H1 (cell line): ENCODE results near the gene CHTF18. TPM values are rescaled to one million over a fixed set of nuclear protein-coding genes. Genes with fewer than 3 reads are reported as not detected.

Experiments used
- CTCF ChIA-PET: fragments of 300-600 bp; sonication (Branson Sonifier 250); formaldehyde crosslinking; loops from one replicate; lab custom pipeline; 2021; ENCODE audit not compliant: partially characterized antibody; lab: Charles Lee
- POLR2A ChIA-PET: fragments of 300-600 bp; sonication (Branson Sonifier 250); formaldehyde crosslinking; loops from one replicate; lab custom pipeline; 2021; ENCODE audit warnings: inconsistent platforms; ENCODE audit not compliant: partially characterized antibody; lab: Charles Lee
- DNase-seq, 2 experiments: peaks; one replicate each; pipeline versions ENCODE4 v3.0.0 to v3.0.0-alpha.2; 2010 to 2022; ENCODE audit warnings: low spot score in 2 of 2, low read depth in 1 of 2, mixed read lengths in 1 of 2
- FAIRE-seq: peaks from 2 replicates; lab custom pipeline; 2011; peaks lifted over from hg19 to GRCh38; lab: Jason Lieb, UNC
- H2AFZ ChIP-seq: 2 replicates; pipeline ENCODE4 v1.8.1; 2012; ENCODE audit warnings: low read length, inconsistent platforms
- H2AK5ac ChIP-seq: 2 replicates; pipeline ENCODE4 v1.6.1; 2013; ENCODE audit warnings: low read depth, low read length
- H2BK120ac ChIP-seq: replicated peaks from 2 replicates; pipeline ENCODE3; 2013; ENCODE audit warnings: low read depth, low read length, inconsistent platforms
- H2BK12ac ChIP-seq: 2 replicates; pipeline ENCODE4 v1.6.1; 2013; ENCODE audit warnings: low read depth, low read length
- H2BK15ac ChIP-seq: 2 replicates; pipeline ENCODE4 v1.6.1; 2013; ENCODE audit warnings: low read length
- H2BK20ac ChIP-seq: 2 replicates; pipeline ENCODE4 v1.6.1; 2013; ENCODE audit warnings: low read length
- H2BK5ac ChIP-seq: 2 replicates; pipeline ENCODE4 v1.6.1; 2013; ENCODE audit warnings: low read depth, low read length
- H3K14ac ChIP-seq: 2 replicates; pipeline ENCODE4 v1.6.1; 2013; ENCODE audit warnings: inconsistent platforms; ENCODE audit not compliant: insufficient read length
- H3K18ac ChIP-seq: 2 replicates; pipeline ENCODE4 v1.6.1; 2013; ENCODE audit warnings: low read length; ENCODE audit errors: extremely low read depth
- H3K23ac ChIP-seq: 2 replicates; pipeline ENCODE4 v1.6.1; 2013; ENCODE audit warnings: inconsistent platforms; ENCODE audit not compliant: insufficient read length
- H3K23me2 ChIP-seq: 2 replicates; pipeline ENCODE4 v1.6.1; 2013; ENCODE audit warnings: low read depth, low read length
- H3K27ac ChIP-seq: 2 replicates; pipeline ENCODE4 v1.6.1; 2011; ENCODE audit warnings: low read depth, low read length, inconsistent platforms
- H3K27me3 ChIP-seq, 4 experiments: replicated peaks in 1 of 4; 1 replicate in 1 of 4; 2 replicates in 3 of 4; pipeline versions ENCODE4 v1.6.1 to v1.8.1; 2011 to 2013; ENCODE audit warnings: low read length in 3 of 4, mild to moderate bottlenecking in 3 of 4, inconsistent platforms in 2 of 4, mixed read lengths in 2 of 4, moderate library complexity in 1 of 4; ENCODE audit not compliant: control insufficient read depth in 3 of 4, insufficient read depth in 3 of 4; ENCODE audit errors: extremely low read depth in 1 of 4
- H3K36me3 ChIP-seq, 4 experiments: 2 replicates each; pipeline versions ENCODE4 v1.6.1 to v1.8.1; 2011 to 2013; ENCODE audit warnings: mild to moderate bottlenecking in 4 of 4, low read length in 3 of 4, moderate library complexity in 2 of 4, control low read depth in 1 of 4, inconsistent platforms in 1 of 4; ENCODE audit not compliant: insufficient read depth in 4 of 4, control insufficient read depth in 2 of 4
- H3K4ac ChIP-seq: replicated peaks from 2 replicates; pipeline ENCODE3; 2013; ENCODE audit warnings: low read length, low read depth, mixed read lengths, inconsistent platforms; ENCODE audit not compliant: insufficient read length
- H3K4me1 ChIP-seq, 4 experiments: replicated peaks in 1 of 4; 1 replicate in 1 of 4; 2 replicates in 3 of 4; pipeline versions ENCODE4 v1.6.1 to v1.8.1; 2011 to 2013; ENCODE audit warnings: low read length in 3 of 4, inconsistent platforms in 2 of 4, mixed read lengths in 1 of 4; ENCODE audit not compliant: insufficient read depth in 4 of 4, control insufficient read depth in 3 of 4
- H3K4me2 ChIP-seq, 2 experiments: 2 replicates each; pipeline versions ENCODE4 v1.6.1 to v1.8.1; 2011 to 2013; ENCODE audit warnings: low read depth in 2 of 2, low read length in 2 of 2, control low read depth in 1 of 2, inconsistent platforms in 1 of 2, mild to moderate bottlenecking in 1 of 2; ENCODE audit not compliant: insufficient read depth in 1 of 2
- H3K4me3 ChIP-seq, 4 experiments: fragments of 200-600, 300-600 bp in 1 of 4; sonication (generic), shearing (Covaris generic), sonication (Bioruptor Twin) in 1 of 4; 2 replicates each; pipeline versions ENCODE4 v1.5.1 to v1.8.1; 2011 to 2016; ENCODE audit warnings: low read length in 4 of 4, low read depth in 3 of 4, control low read depth in 2 of 4, inconsistent platforms in 2 of 4, mild to moderate bottlenecking in 2 of 4, mixed read lengths in 1 of 4, moderate library complexity in 1 of 4; ENCODE audit not compliant: insufficient read depth in 2 of 4; ENCODE audit errors: extremely low read depth in 1 of 4
- H3K56ac ChIP-seq: replicated peaks from 2 replicates; pipeline ENCODE3; 2013; ENCODE audit warnings: low read depth, mild to moderate bottlenecking, mixed read lengths, low read length, inconsistent platforms; ENCODE audit not compliant: insufficient read length
- H3K79me1 ChIP-seq: 2 replicates; pipeline ENCODE4 v1.6.1; 2013; ENCODE audit warnings: low read depth, low read length, control low read depth
- H3K79me2 ChIP-seq, 2 experiments: 2 replicates each; pipeline versions ENCODE4 v1.6.1 to v1.8.1; 2012 to 2013; ENCODE audit warnings: low read length in 2 of 2, mild to moderate bottlenecking in 2 of 2, inconsistent platforms in 1 of 2; ENCODE audit not compliant: insufficient read depth in 2 of 2, control insufficient read depth in 1 of 2
- H3K9ac ChIP-seq, 4 experiments: replicated peaks in 1 of 4; 1 replicate in 1 of 4; 2 replicates in 3 of 4; pipeline versions ENCODE4 v1.6.1 to v1.8.1; 2011 to 2013; ENCODE audit warnings: low read depth in 3 of 4, low read length in 3 of 4, control low read depth in 2 of 4, mild to moderate bottlenecking in 2 of 4, moderate library complexity in 2 of 4, inconsistent platforms in 1 of 4; ENCODE audit errors: extremely low read depth in 1 of 4
- H3K9me3 ChIP-seq, 2 experiments: 2 replicates each; pipeline versions ENCODE4 v1.6.1 to v1.8.1; 2012 to 2013; ENCODE audit warnings: mild to moderate bottlenecking in 2 of 2, moderate library complexity in 2 of 2, control low read depth in 1 of 2, inconsistent platforms in 1 of 2, low read depth in 1 of 2, low read length in 1 of 2, mixed read lengths in 1 of 2; ENCODE audit not compliant: insufficient read depth in 2 of 2
- H4K20me1 ChIP-seq, 2 experiments: replicated peaks in 1 of 2; 2 replicates each; pipeline versions ENCODE3 to v1.8.1; 2011 to 2013; ENCODE audit warnings: inconsistent platforms in 2 of 2, low read length in 2 of 2, mild to moderate bottlenecking in 1 of 2; ENCODE audit not compliant: insufficient read depth in 2 of 2, control insufficient read depth in 1 of 2
- H4K5ac ChIP-seq: 2 replicates; pipeline ENCODE4 v1.6.1; 2013; ENCODE audit warnings: low read length, low read depth, mixed read lengths, inconsistent platforms; ENCODE audit not compliant: insufficient read length
- H4K8ac ChIP-seq: 2 replicates; pipeline ENCODE4 v1.8.0; 2013; ENCODE audit warnings: mild to moderate bottlenecking, moderate library complexity, low read length, inconsistent platforms; ENCODE audit not compliant: insufficient read depth; ENCODE audit errors: extremely low read depth
- H4K91ac ChIP-seq: replicated peaks from 2 replicates; pipeline ENCODE3; 2013; ENCODE audit warnings: low read length, mixed read lengths, inconsistent platforms; ENCODE audit not compliant: insufficient read length
- CEBPB ChIP-seq: IDR thresholded peaks from 2 replicates; pipeline ENCODE4 v1.6.1; 2012; ENCODE audit warnings: low read depth, low read length
- EP300 ChIP-seq, 2 experiments: IDR thresholded peaks; 1 replicate in 1 of 2; 2 replicates in 1 of 2; pipeline ENCODE4 v1.6.1; 2011 to 2012; ENCODE audit warnings: low read depth in 2 of 2, low read length in 2 of 2, mild to moderate bottlenecking in 2 of 2, borderline replicate concordance in 1 of 2, inconsistent platforms in 1 of 2, moderate library complexity in 1 of 2
- GABPA ChIP-seq: IDR thresholded peaks from 2 replicates; pipeline ENCODE4 v1.6.1; 2011; ENCODE audit warnings: mild to moderate bottlenecking, low read length, moderate library complexity, borderline replicate concordance; ENCODE audit not compliant: insufficient read depth
- JUN ChIP-seq: IDR thresholded peaks from 2 replicates; pipeline ENCODE4 v1.6.1; 2011; ENCODE audit warnings: low read depth, mild to moderate bottlenecking, improper control_type of control experiment, low read length
- KDM5A ChIP-seq: fragments of 200-600 bp; IDR thresholded peaks from 2 replicates; pipeline ENCODE4 v1.7.1; 2012; ENCODE audit warnings: mild to moderate bottlenecking, low read length, inconsistent platforms, mixed read lengths
- MAFK ChIP-seq: IDR thresholded peaks from 2 replicates; pipeline ENCODE4 v1.6.1; 2012; ENCODE audit warnings: low read depth, mild to moderate bottlenecking, improper control_type of control experiment, low read length
- NANOG ChIP-seq: IDR thresholded peaks from 2 replicates; pipeline ENCODE4 v1.6.1; 2011; ENCODE audit warnings: low read length, low read depth, mild to moderate bottlenecking, inconsistent platforms; ENCODE audit not compliant: insufficient read depth, poor library complexity, severe bottlenecking
- RNF2 ChIP-seq: fragments of 200-900, 300-1000 bp; sonication (generic); IDR thresholded peaks from 2 replicates; pipeline ENCODE4 v1.7.1; 2016; ENCODE audit warnings: borderline replicate concordance, low read depth, mild to moderate bottlenecking, antibody characterized with exemption, low read length; ENCODE audit not compliant: poor library complexity, severe bottlenecking; ENCODE audit errors: missing control alignments
- SIRT6 ChIP-seq: IDR thresholded peaks from one replicate; pipeline ENCODE4 v1.7.1; 2012; ENCODE audit warnings: low read length, inconsistent platforms
- SIX5 ChIP-seq: IDR thresholded peaks from 2 replicates; pipeline ENCODE4 v1.6.1; 2011; ENCODE audit warnings: mild to moderate bottlenecking, low read depth, low read length
- SP2 ChIP-seq: IDR thresholded peaks from 2 replicates; pipeline ENCODE4 v1.6.1; 2012; ENCODE audit warnings: mild to moderate bottlenecking, low read length, inconsistent platforms
- TAF1 ChIP-seq: IDR thresholded peaks from 2 replicates; pipeline ENCODE4 v1.6.1; 2011; ENCODE audit warnings: mild to moderate bottlenecking, low read depth, low read length
- TEAD4 ChIP-seq: IDR thresholded peaks from 2 replicates; pipeline ENCODE4 v1.6.1; 2012; ENCODE audit warnings: low read depth, low read length, inconsistent platforms, mixed read lengths
- ZNF274 ChIP-seq: IDR thresholded peaks from 2 replicates; pipeline ENCODE4 v1.7.0; 2012; ENCODE audit warnings: low read length, borderline replicate concordance; ENCODE audit errors: extremely low read depth
- WGBS, 2 experiments: shearing (Covaris generic) in 1 of 2; methylation state at CpG; one replicate each; pipeline versions ENCODE4 v1.1.6 to v1.1.7; 2013 to 2015; ENCODE audit warnings: low lambda C conversion rate in 2 of 2, mixed read lengths in 2 of 2, inconsistent platforms in 1 of 2, low coverage in 1 of 2, missing lambda C conversion rate in 1 of 2; ENCODE audit not compliant: insufficient replicate concordance in 2 of 2, insufficient coverage in 1 of 2, insufficient read length in 1 of 2; ENCODE audit errors: extremely low coverage in 1 of 2, missing lambda C conversion rate in 1 of 2; 5-methylcytosine and 5-hydroxymethylcytosine counted together
- polyA plus RNA-seq, 7 experiments: library from polyadenylated mRNA; depleted of rRNA in 3 of 7; stranded (reverse) in 5 of 7; unstranded in 2 of 7; fragments of >200 nt in 5 of 7; fragments of 200-250 nt in 2 of 7; gene quantifications; 1 replicate in 5 of 7; 2 replicates in 1 of 7; 4 replicates in 1 of 7; pipeline versions ENCODE4 v1.2.1 to v1.2.3, GENCODE V29; 2011 to 2013; ENCODE audit warnings: missing spikeins in 2 of 7, mixed read lengths in 2 of 7
- total RNA-seq: library from RNA; stranded (reverse); fragmentation: NEBNext Ultra II Directional; extraction: Animal tissue kit (Norgen Biotek cat#: 25700); gene quantifications from 2 replicates; pipeline ENCODE4 v1.2.1, GENCODE V29; 2021

CHTF18 gene
- total and polyA plus RNA-seq, 2 of the 8 experiments (the other 6 are each of a cell fraction or from before 2014, with no cell fraction given), result 75.3 to 104 TPM

DNA sequence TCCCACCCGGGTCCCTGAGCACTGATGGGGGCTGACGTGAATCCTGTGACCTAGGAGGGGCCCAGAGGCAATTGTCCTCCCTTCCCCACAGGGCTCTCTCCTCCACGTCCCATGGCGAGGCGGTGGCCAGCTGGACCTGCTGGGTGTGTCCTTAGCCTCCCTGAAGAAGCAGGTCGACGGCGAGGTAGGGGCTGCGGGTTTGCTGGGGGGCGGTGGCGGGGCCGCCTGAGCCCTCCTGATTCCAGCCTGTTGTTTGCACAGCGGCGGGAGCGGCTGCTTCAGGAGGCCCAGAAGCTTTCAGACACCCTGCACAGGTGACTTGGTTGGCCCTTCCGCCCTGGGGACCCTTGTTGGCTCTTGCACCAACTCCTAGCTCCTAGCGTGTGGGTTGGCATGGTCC lies 1.7 kb downstream of the CHTF18 start:
- Histone ChIP-seq H3K56ac (no peak overlapping the region), H2BK5ac (no peak overlapping the region), H4K91ac (no peak overlapping the region), H3K4me2 (no peak overlapping the region; a peak in 1 of 4 replicates), H2BK20ac (no peak overlapping the region), H3K27ac (no peak overlapping the region), H2BK12ac (no peak overlapping the region), H2AK5ac (no peak overlapping the region), H3K27me3 (no peaks in the 10 kb centered on the region), H3K4me1 (peaks cover 0 to 14% (median 6%) of the 10 kb centered on the region in 4 experiments; a peak in 4 of 7 replicates), H3K79me2 (peaks cover 0 to 16% of the 10 kb centered on the region in 2 experiments; a peak in 1 of 4 replicates), H3K23ac (no peak overlapping the region), H3K36me3 (peaks cover 5 to 48% (median 14%) of the 10 kb centered on the region in 4 experiments; a peak in 5 of 8 replicates), H2BK120ac (no peak overlapping the region), H3K18ac (no peak overlapping the region), H3K4ac (no peak overlapping the region), H3K23me2 (peaks cover 9% of the 10 kb centered on the region; the same call in 1 of the 2 replicates), H3K9ac (no peak overlapping the region), H4K5ac (no peak overlapping the region), H2BK15ac (no peak overlapping the region), H3K9me3 (no peaks in the 10 kb centered on the region), H3K4me3 (no peak overlapping the region), H4K8ac (no peak overlapping the region), H3K14ac (no peak overlapping the region), H2AFZ (no peak overlapping the region), H3K79me1 (peaks cover 5% of the 10 kb centered on the region; the same call in 1 of the 2 replicates), H4K20me1 (peaks cover 6 to 33% of the 10 kb centered on the region in 2 experiments)
- POLR2A ChIA-PET, result interaction anchor here (3.0 to 4.4 kb wide), 2 partner anchors 11 to 70 kb away, joined by 20 to 24 read pairs; partner anchors contain the start of genes ANTKMT and GNG13
- FAIRE-seq (no peak), DNase-seq (no peak)
- TF ChIP-seq SIRT6 (no peak), GABPA (no peak), SP2 (no peak), KDM5A (no peak), NANOG (no peak), RNF2 (no peak), MAFK (no peak), ZNF274 (no peak), TEAD4 (no peak), SIX5 (no peak), TAF1 (no peak), EP300 (IDR thresholded peaks at IDR 0.05; ENCODE audit: borderline replicate concordance in 1 of 2, low read depth in 2 of 2, low read length in 2 of 2) (no peak), CEBPB (no peak), JUN (no peak)
- CTCF ChIA-PET, result interaction anchor here (13.7 kb wide), 1 partner anchor 68 kb away, joined by 424 read pairs; the partner anchor contains the start of genes ANTKMT, CCDC78, HAGHL and METRN
- WGBS, 2 experiments, result 95% methylated on average over 13 of the region's 17 CpGs; no CpG with 5 or more reads in 1 of the 2 experiments
